Endothelial cell (in vitro differentiated cells): ENCODE measurements around the gene PDZD2. TPM values are rescaled to one million over a fixed set of nuclear protein-coding genes. Genes with fewer than 3 reads are reported as not detected.

Experiments
- DNase-seq: peaks from one replicate; pipeline ENCODE4 v3.0.0; 2021; ENCODE audit warnings: low spot score
- H3K27ac Mint-ChIP-seq: one replicate; pipeline ENCODE4 v1.8.0; 2021; ENCODE audit warnings: mixed read lengths, inconsistent platforms; ENCODE audit not compliant: unreplicated experiment
- H3K27me3 Mint-ChIP-seq: one replicate; pipeline ENCODE4 v1.8.0; 2021; ENCODE audit warnings: mild to moderate bottlenecking, moderate library complexity, mixed read lengths, inconsistent platforms; ENCODE audit not compliant: unreplicated experiment
- H3K36me3 Mint-ChIP-seq: one replicate; pipeline ENCODE4 v1.8.0; 2021; ENCODE audit warnings: mild to moderate bottlenecking, low read depth, mixed read lengths, inconsistent platforms; ENCODE audit not compliant: unreplicated experiment
- H3K4me1 Mint-ChIP-seq: one replicate; pipeline ENCODE4 v1.8.0; 2021; ENCODE audit warnings: mild to moderate bottlenecking, mixed read lengths, inconsistent platforms; ENCODE audit not compliant: unreplicated experiment
- H3K4me3 Mint-ChIP-seq: one replicate; pipeline ENCODE4 v1.8.0; 2021; ENCODE audit warnings: mild to moderate bottlenecking, mixed read lengths, inconsistent platforms; ENCODE audit not compliant: unreplicated experiment
- H3K9me3 Mint-ChIP-seq: one replicate; pipeline ENCODE4 v1.8.0; 2021; ENCODE audit warnings: mixed read lengths, inconsistent platforms; ENCODE audit not compliant: unreplicated experiment
- CTCF ChIP-seq: fragments of 200-600 bp; sonication (generic); IDR thresholded peaks from one replicate; pipeline ENCODE4 v1.5.0; 2021; ENCODE audit warnings: antibody characterized with exemption; ENCODE audit not compliant: unreplicated experiment
- total RNA-seq: library from RNA; stranded (reverse); fragmentation: NEBNext Ultra II Directional; extraction: Animal tissue kit (Norgen Biotek cat#: 25700); gene quantifications from one replicate; pipeline ENCODE4 v1.2.1, GENCODE V29; 2021; ENCODE audit not compliant: unreplicated experiment

Gene PDZD2
- total RNA-seq, 1 donor from 2014 or later: 71.1 TPM

- no peak overlapping the region for H3K4me3 Mint-ChIP-seq
- H3K27me3 Mint-ChIP-seq: peaks cover 1% of the 10 kb centered on the region
- no peak overlapping the region for H3K27ac Mint-ChIP-seq
- DNase-seq: peak; percentile 65
- TF ChIP-seq CTCF: no peak
- H3K4me1 Mint-ChIP-seq: no peaks in the 10 kb centered on the region
- peaks cover 3% of the 10 kb centered on the region for H3K36me3 Mint-ChIP-seq
- H3K9me3 Mint-ChIP-seq: no peaks in the 10 kb centered on the region
Measured at GRCh38 chr5:31809050-31809870, 170.3 kb downstream of the PDZD2 start.

- Mint-ChIP-seq H3K27me3 (no peaks in the 10 kb centered on the region), H3K4me1 (no peaks in the 10 kb centered on the region), H3K27ac (no peak overlapping the region), H3K4me3 (no peak overlapping the region), H3K9me3 (no peaks in the 10 kb centered on the region), H3K36me3 (no peaks in the 10 kb centered on the region)
- DNase-seq: no peak
- TF ChIP-seq CTCF: no peak
Measured at GRCh38 chr5:31811210-31811609, 172.3 kb downstream of the PDZD2 start.

GRCh38 chr5:31815376-31815775 is 176.4 kb downstream of the PDZD2 start:
- H3K27me3 Mint-ChIP-seq: peaks cover 5% of the 10 kb centered on the region
- no peak for DNase-seq
- TF ChIP-seq CTCF: no peak
- H3K4me3 Mint-ChIP-seq: no peak overlapping the region
- no peak overlapping the region for H3K27ac Mint-ChIP-seq
- H3K36me3 Mint-ChIP-seq: no peaks in the 10 kb centered on the region
- no peaks in the 10 kb centered on the region for H3K9me3 Mint-ChIP-seq
- H3K4me1 Mint-ChIP-seq: no peaks in the 10 kb centered on the region

- no peak for DNase-seq
Measured at GRCh38 chr5:31819926-31820516, 181.1 kb downstream of the PDZD2 start.

More at GRCh38 chr5:31819926-31820516, 181.1 kb downstream of the PDZD2 start:
- peaks cover 5% of the 10 kb centered on the region for H3K27me3 Mint-ChIP-seq
- no peaks in the 10 kb centered on the region for H3K36me3 Mint-ChIP-seq
- H3K27ac Mint-ChIP-seq: no peak overlapping the region
- no peaks in the 10 kb centered on the region for H3K9me3 Mint-ChIP-seq
- no peak for TF ChIP-seq CTCF
- H3K4me1 Mint-ChIP-seq: peaks cover 23% of the 10 kb centered on the region
- H3K4me3 Mint-ChIP-seq: no peak overlapping the region
